Gastrocnemius medialis (tissue), 4 donors: ENCODE measurements around the gene FBXO28. TPM values are rescaled to one million over a fixed set of nuclear protein-coding genes. Genes with fewer than 3 reads are reported as not detected.

Experiments
- ATAC-seq, 2 donors: fragments of 150-250 bp; one replicate each; pipeline ENCODE4 v1.9.1; 2016
- DNase-seq, 2 donors: peaks; one replicate each; pipeline ENCODE4 v3.0.0-alpha.2; 2019
- H3K27ac ChIP-seq, 4 donors: fragments of 200-600 bp; sonication (generic); 1 replicate in 1 of 4; 2 replicates in 3 of 4; pipeline ENCODE4 v1.5.1; 2016 to 2018; ENCODE audit warnings: mild to moderate bottlenecking in 2 of 4, moderate library complexity in 1 of 4
- H3K27me3 ChIP-seq, 3 donors: fragments of 200-600 bp; sonication (generic) in 2 of 3; 1 replicate in 1 of 3; 2 replicates in 2 of 3; pipeline versions ENCODE4 v1.5.1 to v1.6.0; 2016 to 2019; ENCODE audit warnings: mild to moderate bottlenecking in 1 of 3, moderate library complexity in 1 of 3
- H3K36me3 ChIP-seq, 2 donors: fragments of 200-600 bp; sonication (generic) in 1 of 2; one replicate each; pipeline ENCODE4 v1.5.1; 2017 to 2018
- H3K4me1 ChIP-seq, 2 donors: fragments of 200-600 bp; sonication (generic) in 1 of 2; one replicate each; pipeline ENCODE4 v1.5.1; 2016 to 2017; ENCODE audit warnings: mild to moderate bottlenecking in 2 of 2
- H3K4me3 ChIP-seq, 4 donors: fragments of 200-600 bp; sonication (generic) in 3 of 4; 1 replicate in 1 of 4; 2 replicates in 3 of 4; pipeline ENCODE4 v1.5.1; 2016 to 2019; ENCODE audit warnings: mild to moderate bottlenecking in 2 of 4
- H3K9me3 ChIP-seq, 3 donors: fragments of 200-600 bp; sonication (generic) in 2 of 3; 1 replicate in 1 of 3; 2 replicates in 2 of 3; pipeline ENCODE4 v1.5.1; 2016 to 2019
- POLR2A ChIP-seq, 2 donors: fragments of 450-650 bp; IDR thresholded peaks; one replicate each; pipeline ENCODE4 v1.6.1; 2017; ENCODE audit warnings: antibody characterized with exemption in 2 of 2, mild to moderate bottlenecking in 2 of 2, moderate library complexity in 2 of 2
- in situ Hi-C, 4 donors: fragments of 200-750 bp; cut with MboI; loops; one replicate each; pipeline versions ENCODE4 v1.15.0 to v1.8.0; 2017; ENCODE audit warnings: low sequenced_read_pairs in 4 of 4
- intact Hi-C: fragments of 100-400 bp; cut with DNase I; formaldehyde crosslinking; loops from one replicate; pipeline ENCODE4 v1.15.1; 2023; ENCODE audit warnings: low total_unique reads
- total RNA-seq, 4 donors: library from RNA; depleted of rRNA; stranded (reverse); fragments of >200 nt; gene quantifications; one replicate each; pipeline versions ENCODE4 v1.1.0 to v1.2.3, GENCODE V29; 2016
- TF ChIP-seq, protein P1 (sequence below), 5 experiments: fragments of 450-650 bp in 3 of 5; fragments of 200-600 bp in 2 of 5; sonication (generic) in 2 of 5; IDR thresholded peaks in 4 of 5; conservative IDR thresholded peaks in 1 of 5; 1 replicate in 4 of 5; 2 replicates in 1 of 5; pipeline ENCODE4 v1.5.1; 2016 to 2019; ENCODE audit warnings: antibody characterized with exemption in 5 of 5, mild to moderate bottlenecking in 3 of 5, moderate library complexity in 3 of 5

FBXO28 gene
- total RNA-seq, 4 donors from 2014 or later = 20.2 to 30.9 (median 27.4) TPM

GRCh38 chr1:224067621-224068457 lies 46.1 kb upstream of the FBXO28 start:
- Histone ChIP-seq H3K27me3 (peaks cover 0 to 7% (median 5%) of the 10 kb centered on the region in 3 donors), H3K9me3 (no peaks in the 10 kb centered on the region), H3K4me3 (no peak overlapping the region), H3K36me3 (no peaks in the 10 kb centered on the region), H3K27ac (no peak overlapping the region), H3K4me1 (no peaks in the 10 kb centered on the region)
- TF ChIP-seq, protein P1, sequence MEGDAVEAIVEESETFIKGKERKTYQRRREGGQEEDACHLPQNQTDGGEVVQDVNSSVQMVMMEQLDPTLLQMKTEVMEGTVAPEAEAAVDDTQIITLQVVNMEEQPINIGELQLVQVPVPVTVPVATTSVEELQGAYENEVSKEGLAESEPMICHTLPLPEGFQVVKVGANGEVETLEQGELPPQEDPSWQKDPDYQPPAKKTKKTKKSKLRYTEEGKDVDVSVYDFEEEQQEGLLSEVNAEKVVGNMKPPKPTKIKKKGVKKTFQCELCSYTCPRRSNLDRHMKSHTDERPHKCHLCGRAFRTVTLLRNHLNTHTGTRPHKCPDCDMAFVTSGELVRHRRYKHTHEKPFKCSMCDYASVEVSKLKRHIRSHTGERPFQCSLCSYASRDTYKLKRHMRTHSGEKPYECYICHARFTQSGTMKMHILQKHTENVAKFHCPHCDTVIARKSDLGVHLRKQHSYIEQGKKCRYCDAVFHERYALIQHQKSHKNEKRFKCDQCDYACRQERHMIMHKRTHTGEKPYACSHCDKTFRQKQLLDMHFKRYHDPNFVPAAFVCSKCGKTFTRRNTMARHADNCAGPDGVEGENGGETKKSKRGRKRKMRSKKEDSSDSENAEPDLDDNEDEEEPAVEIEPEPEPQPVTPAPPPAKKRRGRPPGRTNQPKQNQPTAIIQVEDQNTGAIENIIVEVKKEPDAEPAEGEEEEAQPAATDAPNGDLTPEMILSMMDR (IDR thresholded peaks at IDR 0.05 in 4 of 5, conservative IDR thresholded peaks at IDR 0.05 in 1 of 5) = no peak
- no peak for DNase-seq
- intact Hi-C loops (no loop called here), in situ Hi-C loops (no loop called here)
- ATAC-seq = no peak

DNA sequence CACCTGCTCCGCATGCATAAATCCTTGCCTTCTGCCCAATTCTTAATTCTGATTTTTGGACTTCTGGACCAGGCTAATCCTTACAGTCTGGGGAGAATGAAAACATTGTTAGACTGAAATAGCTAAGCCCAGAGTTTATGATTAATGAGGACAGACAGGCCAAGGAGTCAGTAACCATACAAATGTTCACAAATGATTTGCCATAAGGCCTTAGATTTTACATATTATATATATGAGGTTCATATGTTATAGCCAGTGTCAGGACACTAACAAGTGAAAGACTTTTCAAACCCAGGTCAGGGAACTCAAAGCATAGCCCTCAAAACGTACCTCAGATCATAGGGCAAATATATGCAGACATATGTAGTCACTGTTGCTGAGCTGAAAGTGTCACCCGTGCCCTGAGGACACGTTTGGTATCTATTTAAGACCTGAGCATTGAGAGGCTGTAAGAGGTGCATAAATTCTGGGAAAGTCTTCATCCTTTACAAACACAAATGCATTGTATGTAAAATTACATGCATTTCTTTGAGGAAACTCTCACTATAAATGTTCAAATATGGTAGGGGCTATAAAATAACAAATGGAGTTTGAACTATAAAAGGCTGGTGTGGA lies 45.3 kb upstream of the FBXO28 start:
- no peaks in the 10 kb centered on the region for H3K9me3 ChIP-seq
- peaks cover 0 to 7% (median 6%) of the 10 kb centered on the region in 3 donors for H3K27me3 ChIP-seq
- intact Hi-C loops (no loop called here), in situ Hi-C loops (no loop called here)
- no peaks in the 10 kb centered on the region for H3K36me3 ChIP-seq
- H3K4me3 ChIP-seq = no peak overlapping the region
- ATAC-seq (no peak), DNase-seq (no peak)
- TF ChIP-seq, protein P1 (IDR thresholded peaks at IDR 0.05 in 4 of 5, conservative IDR thresholded peaks at IDR 0.05 in 1 of 5) = no peak
- no peak overlapping the region for H3K27ac ChIP-seq
- no peaks in the 10 kb centered on the region for H3K4me1 ChIP-seq

- intact Hi-C loops = no loop called here
- peaks cover 0 to 7% (median 6%) of the 10 kb centered on the region in 3 donors for H3K27me3 ChIP-seq
- no peak for ATAC-seq
- in situ Hi-C loops = no loop called here
- H3K4me3 ChIP-seq = no peak overlapping the region
- H3K4me1 ChIP-seq = no peaks in the 10 kb centered on the region
- H3K9me3 ChIP-seq = no peaks in the 10 kb centered on the region
- H3K27ac ChIP-seq = no peak overlapping the region
- H3K36me3 ChIP-seq = no peaks in the 10 kb centered on the region
- no peak for TF ChIP-seq POLR2A (IDR thresholded peaks at IDR 0.05)
- TF ChIP-seq, protein P1 (IDR thresholded peaks at IDR 0.05 in 4 of 5, conservative IDR thresholded peaks at IDR 0.05 in 1 of 5) = no peak
- DNase-seq = no peak
These were observed 44.8 kb upstream of the FBXO28 start for GRCh38 chr1:224069138-224069537.

DNA sequence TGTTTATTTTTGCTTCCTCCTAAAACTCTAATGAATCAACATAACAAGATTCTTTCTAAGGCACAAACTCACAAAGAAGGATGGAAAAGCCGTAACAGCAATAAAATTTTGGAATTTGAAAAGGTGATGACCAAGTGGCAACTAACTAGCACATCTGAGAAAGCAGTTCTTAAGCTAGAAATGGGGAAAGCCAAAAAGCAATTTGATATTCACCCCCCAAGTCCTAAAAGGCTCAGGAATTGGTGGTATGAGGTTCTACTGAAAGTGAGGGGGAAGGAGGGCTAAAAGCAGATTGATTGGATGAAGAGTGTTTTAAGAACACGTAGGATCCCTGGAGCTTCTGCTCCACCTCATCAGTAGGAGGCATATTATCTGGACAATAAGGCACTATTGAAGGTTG lies 43.4 kb upstream of the FBXO28 start:
- in situ Hi-C loops = no loop called here
- no peaks in the 10 kb centered on the region for H3K9me3 ChIP-seq
- H3K4me3 ChIP-seq = no peak overlapping the region
- DNase-seq (no peak), ATAC-seq (no peak)
- TF ChIP-seq, protein P1 (IDR thresholded peaks at IDR 0.05 in 4 of 5, conservative IDR thresholded peaks at IDR 0.05 in 1 of 5) = no peak
- no peak for TF ChIP-seq POLR2A (IDR thresholded peaks at IDR 0.05)
- intact Hi-C loops = no loop called here
- no peaks in the 10 kb centered on the region for H3K36me3 ChIP-seq
- peaks cover 0 to 7% (median 6%) of the 10 kb centered on the region in 3 donors for H3K27me3 ChIP-seq
- H3K4me1 ChIP-seq = no peaks in the 10 kb centered on the region
- H3K27ac ChIP-seq = no peak overlapping the region
